Ishikawa (cell line): Measurements from ENCODE around the gene METTL23.

Experiments used
- CEBPB ChIP-seq: IDR thresholded peaks from 2 replicates; pipeline ENCODE4 v1.6.1; 2012
- CREB1 ChIP-seq: IDR thresholded peaks from 2 replicates; pipeline ENCODE4 v1.6.1; 2012; ENCODE audit warnings: low read depth
- EGR1 ChIP-seq: IDR thresholded peaks from 2 replicates; pipeline ENCODE4 v1.6.1; 2012
- EP300 ChIP-seq: IDR thresholded peaks from 2 replicates; pipeline ENCODE4 v1.6.1; 2012; ENCODE audit warnings: borderline replicate concordance
- FOXM1 ChIP-seq: IDR thresholded peaks from 2 replicates; pipeline ENCODE4 v1.6.1; 2012; ENCODE audit warnings: low read depth, borderline replicate concordance
- NFIC ChIP-seq: IDR thresholded peaks from 2 replicates; pipeline ENCODE4 v1.6.1; 2012
- RAD21 ChIP-seq: IDR thresholded peaks from 2 replicates; pipeline ENCODE4 v1.6.1; 2012; ENCODE audit warnings: low read depth
- REST ChIP-seq: IDR thresholded peaks from 2 replicates; pipeline ENCODE4 v1.6.1; 2012; ENCODE audit warnings: low read depth, mild to moderate bottlenecking
- TAF1 ChIP-seq: IDR thresholded peaks from 2 replicates; pipeline ENCODE4 v1.6.1; 2012; ENCODE audit warnings: low read depth, mild to moderate bottlenecking
- TCF12 ChIP-seq: IDR thresholded peaks from 2 replicates; pipeline ENCODE4 v1.6.1; 2012; ENCODE audit warnings: low read depth
- TEAD4 ChIP-seq: IDR thresholded peaks from 2 replicates; pipeline ENCODE4 v1.6.1; 2012
- USF1 ChIP-seq: IDR thresholded peaks from 2 replicates; pipeline ENCODE4 v1.6.1; 2012
- YY1 ChIP-seq: IDR thresholded peaks from 2 replicates; pipeline ENCODE4 v1.6.1; 2012; ENCODE audit warnings: low read depth
- ZBTB7A ChIP-seq: IDR thresholded peaks from 2 replicates; pipeline ENCODE4 v1.6.1; 2012; ENCODE audit warnings: low read depth
- TF ChIP-seq, protein P1 (sequence below): IDR thresholded peaks from 2 replicates; pipeline ENCODE4 v1.6.1; 2012

METTL23 gene

GRCh38 chr17:76723812-76724211, 2.8 kb upstream of the METTL23 start:
- TF ChIP-seq NFIC (no peak), FOXM1 (no peak), TCF12 (no peak), CEBPB (no peak), TAF1 (no peak), EP300 (no peak), CREB1 (no peak)
- TF ChIP-seq, protein P1, sequence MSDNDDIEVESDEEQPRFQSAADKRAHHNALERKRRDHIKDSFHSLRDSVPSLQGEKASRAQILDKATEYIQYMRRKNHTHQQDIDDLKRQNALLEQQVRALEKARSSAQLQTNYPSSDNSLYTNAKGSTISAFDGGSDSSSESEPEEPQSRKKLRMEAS: no peak

- TF ChIP-seq NFIC (no peak), CREB1 (no peak), USF1 (no peak), RAD21 (no peak), TCF12 (no peak), FOXM1 (no peak), EGR1 (no peak), EP300 (no peak), YY1 (no peak), REST (no peak), CEBPB (no peak), TAF1 (no peak), ZBTB7A (no peak), TEAD4 (no peak)
- TF ChIP-seq, protein P1: no peak
These were observed 934 bp upstream of the METTL23 start for GRCh38 chr17:76725580-76726230.

- TF ChIP-seq, protein P1: peak; percentile 25; the same call in 1 of the 2 replicates
- no peak for TF ChIP-seq TCF12
- TF ChIP-seq TAF1: peak; percentile 70; the same call in 1 of the 2 replicates
- TF ChIP-seq YY1: peak; percentile 95
- no peak for TF ChIP-seq RAD21
- TF ChIP-seq ZBTB7A: 0 out of 2 replicates have a peak, but pooled peaks have one; percentile 12
- no peak for TF ChIP-seq USF1
- no peak for TF ChIP-seq NFIC
- peak; percentile 80 for TF ChIP-seq CREB1
- TF ChIP-seq REST: no peak
These were observed 336 bp upstream of the METTL23 start, which contains the start of gene JMJD6 for GRCh38 chr17:76726231-76726775. Gene JMJD6 (minus strand): TSS chr17:76726606. CDS start chr17:76726475, 131 bp downstream.

- TF ChIP-seq CEBPB (no peak), CREB1 (no peak), EGR1 (no peak), FOXM1 (no peak), USF1 (no peak), NFIC (no peak), TEAD4 (no peak), TAF1 (no peak), REST (no peak), ZBTB7A (no peak)
These were observed 1.3 kb downstream of the METTL23 start for GRCh38 chr17:76727745-76728456.
